ENCODE data around the gene VDR. TPM values are rescaled to one million over a fixed set of nuclear protein-coding genes. Genes with fewer than 3 reads are reported as not detected.
"Not testable (repeated sequence)": the region's sequence is repeated elsewhere in the genome, so short reads cannot be mapped to it uniquely, and the experiment has no call there.

Gene VDR
- total RNA-seq, 4 donors from 2014 or later, result 3.5 to 5.2 (median 3.9) TPM

DNA sequence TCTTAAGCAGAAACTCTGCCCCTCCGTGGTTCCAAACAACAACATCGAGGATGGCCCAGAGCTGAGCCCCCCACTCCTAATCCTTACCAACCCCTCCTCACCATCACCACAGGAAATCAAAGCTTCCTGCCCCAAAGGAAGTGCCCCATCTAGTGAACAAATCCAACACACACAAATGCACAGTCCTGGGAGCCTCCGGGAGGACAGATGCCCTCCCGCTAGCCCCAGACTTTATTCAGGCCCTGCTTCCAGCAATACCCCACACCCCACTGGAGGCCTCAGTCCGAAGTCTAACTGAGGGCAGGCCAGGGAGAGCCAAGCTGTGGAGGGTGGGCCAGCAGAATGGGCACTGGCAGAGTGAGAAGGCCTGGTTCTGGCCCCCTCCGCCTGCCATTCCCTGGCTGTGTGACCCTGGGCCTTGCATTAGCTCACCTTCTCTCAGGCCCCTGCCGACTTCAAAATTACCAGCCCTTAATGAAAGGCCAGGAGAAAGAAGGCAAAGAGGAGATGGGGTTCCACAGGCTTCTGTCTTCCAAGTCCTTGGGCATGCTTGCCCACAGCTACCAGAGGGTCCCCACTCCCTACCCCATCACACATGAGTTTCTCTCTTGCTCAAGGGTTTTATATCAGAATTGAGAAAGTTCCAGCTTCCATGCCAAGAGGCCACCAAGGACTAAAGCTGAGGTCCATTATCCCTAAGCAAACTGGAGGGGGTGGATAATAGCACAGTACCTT is 87.4 kb downstream of the VDR start:
- TF ChIP-seq POLR2A (IDR thresholded peaks at IDR 0.05), result no peak
- TF ChIP-seq, protein P1, sequence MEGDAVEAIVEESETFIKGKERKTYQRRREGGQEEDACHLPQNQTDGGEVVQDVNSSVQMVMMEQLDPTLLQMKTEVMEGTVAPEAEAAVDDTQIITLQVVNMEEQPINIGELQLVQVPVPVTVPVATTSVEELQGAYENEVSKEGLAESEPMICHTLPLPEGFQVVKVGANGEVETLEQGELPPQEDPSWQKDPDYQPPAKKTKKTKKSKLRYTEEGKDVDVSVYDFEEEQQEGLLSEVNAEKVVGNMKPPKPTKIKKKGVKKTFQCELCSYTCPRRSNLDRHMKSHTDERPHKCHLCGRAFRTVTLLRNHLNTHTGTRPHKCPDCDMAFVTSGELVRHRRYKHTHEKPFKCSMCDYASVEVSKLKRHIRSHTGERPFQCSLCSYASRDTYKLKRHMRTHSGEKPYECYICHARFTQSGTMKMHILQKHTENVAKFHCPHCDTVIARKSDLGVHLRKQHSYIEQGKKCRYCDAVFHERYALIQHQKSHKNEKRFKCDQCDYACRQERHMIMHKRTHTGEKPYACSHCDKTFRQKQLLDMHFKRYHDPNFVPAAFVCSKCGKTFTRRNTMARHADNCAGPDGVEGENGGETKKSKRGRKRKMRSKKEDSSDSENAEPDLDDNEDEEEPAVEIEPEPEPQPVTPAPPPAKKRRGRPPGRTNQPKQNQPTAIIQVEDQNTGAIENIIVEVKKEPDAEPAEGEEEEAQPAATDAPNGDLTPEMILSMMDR (IDR thresholded peaks at IDR 0.05), result peak in 1 of 6 experiments; percentile 14
- 39 to 52% methylated on average over 6 to 7 of the region's 7 CpGs for WGBS, 2 donors
- no peaks in the 10 kb centered on the region for H3K36me3 ChIP-seq
- peak overlapping the region in 1 of 3 donors; percentile 82 for H3K4me3 ChIP-seq (replicated peaks in 1 of 3)
- intact Hi-C loops (cut with DNase I), result no loop called here
- peak overlapping the region; percentile 94 to 98 (median 98) for H3K27ac ChIP-seq
- no peaks in the 10 kb centered on the region for H3K27me3 ChIP-seq
- H3K4me1 ChIP-seq, result peaks cover 53 to 80% of the 10 kb centered on the region in 2 donors
- H3K9me3 ChIP-seq, result no peaks in the 10 kb centered on the region
- DNase-seq, result no peak

DNA sequence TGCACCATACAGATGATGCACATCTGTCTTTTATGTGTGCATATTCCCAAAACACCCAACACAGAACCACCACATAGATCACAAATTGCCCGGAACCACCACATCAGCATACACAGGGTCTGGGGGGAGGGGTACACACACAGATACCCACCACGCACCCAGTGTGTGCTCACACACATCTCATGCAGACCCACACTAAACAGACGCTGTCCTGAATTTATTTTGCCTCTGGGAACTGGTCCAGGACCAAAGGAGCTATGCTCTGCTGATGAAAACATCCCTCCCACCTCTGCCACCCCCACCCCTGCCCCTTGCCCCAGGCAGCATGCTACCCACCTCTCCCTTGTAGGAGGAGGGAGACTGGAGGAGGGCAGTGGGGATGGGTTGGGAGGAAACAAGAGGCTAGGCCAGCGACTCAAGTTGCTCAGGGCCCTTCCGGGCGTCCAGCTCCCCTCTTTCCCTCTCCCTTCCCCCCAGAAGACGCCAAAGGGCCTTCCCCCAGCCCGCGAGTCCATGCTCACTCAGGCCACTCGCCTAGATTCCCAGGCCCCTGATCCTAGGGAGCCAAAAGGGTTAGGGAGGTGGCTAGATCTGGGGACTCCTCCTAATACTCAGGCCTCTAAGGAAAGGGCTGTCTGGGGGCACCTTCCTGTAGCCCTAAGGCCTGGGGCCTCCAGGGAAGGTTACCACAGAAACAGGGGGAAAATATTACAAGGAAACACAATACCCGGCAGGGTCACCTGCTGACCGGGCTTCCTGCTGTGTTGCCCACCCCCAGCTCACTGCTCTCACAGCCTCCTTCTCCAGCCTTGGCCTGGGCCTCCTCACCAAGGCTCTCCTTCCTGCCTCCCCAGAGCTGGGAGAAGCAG is 88.2 kb downstream of the VDR start:
- Histone ChIP-seq H3K27me3 (no peaks in the 10 kb centered on the region), H3K36me3 (no peaks in the 10 kb centered on the region), H3K4me1 (peaks cover 53 to 80% of the 10 kb centered on the region in 2 donors), H3K4me3 (replicated peaks in 1 of 3) (peak overlapping the region in 1 of 3 donors; percentile 82), H3K9me3 (no peaks in the 10 kb centered on the region), H3K27ac (peak overlapping the region; percentile 94 to 98 (median 98))
- intact Hi-C loops (cut with DNase I), result no loop called here
- WGBS, 2 donors, result 13 to 25% methylated on average over 11 of the region's 12 CpGs
- DNase-seq, result peak; percentile 72 to 81
- TF ChIP-seq, protein P1 (IDR thresholded peaks at IDR 0.05), result no peak
- no peak for TF ChIP-seq POLR2A (IDR thresholded peaks at IDR 0.05)

DNA sequence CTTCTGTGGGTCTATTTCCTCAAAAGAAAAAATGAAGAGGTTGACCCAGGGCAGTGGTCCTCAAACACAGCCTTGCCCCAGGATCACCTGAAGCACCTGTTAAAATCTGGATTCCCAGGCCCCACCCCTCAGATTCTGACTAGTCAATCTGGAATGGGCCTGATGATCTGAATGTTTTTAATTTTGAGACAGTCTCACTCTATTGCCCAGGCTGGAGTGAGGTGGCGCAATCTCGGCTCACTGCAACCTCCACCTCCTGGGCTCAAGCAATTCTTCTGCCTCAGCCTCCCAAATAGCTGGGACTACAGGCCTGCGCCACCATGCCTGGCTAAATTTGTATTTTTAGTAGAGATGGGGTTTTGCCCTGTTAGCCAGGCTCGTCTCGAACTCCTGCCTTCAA is 89.3 kb downstream of the VDR start:
- peak overlapping the region; percentile 46 to 98 (median 94) for H3K27ac ChIP-seq
- H3K4me3 ChIP-seq (replicated peaks in 1 of 3); H3K27me3 ChIP-seq; H3K36me3 ChIP-seq; H3K9me3 ChIP-seq; intact Hi-C loops (cut with DNase I): not testable (repeated sequence)
- WGBS, 2 donors, result 88 to 93% methylated on average over 5 of the region's 5 CpGs
- H3K4me1 ChIP-seq, result peaks cover 55 to 82% of the 10 kb centered on the region in 2 donors
- peak; percentile 40 to 43 for DNase-seq

DNA sequence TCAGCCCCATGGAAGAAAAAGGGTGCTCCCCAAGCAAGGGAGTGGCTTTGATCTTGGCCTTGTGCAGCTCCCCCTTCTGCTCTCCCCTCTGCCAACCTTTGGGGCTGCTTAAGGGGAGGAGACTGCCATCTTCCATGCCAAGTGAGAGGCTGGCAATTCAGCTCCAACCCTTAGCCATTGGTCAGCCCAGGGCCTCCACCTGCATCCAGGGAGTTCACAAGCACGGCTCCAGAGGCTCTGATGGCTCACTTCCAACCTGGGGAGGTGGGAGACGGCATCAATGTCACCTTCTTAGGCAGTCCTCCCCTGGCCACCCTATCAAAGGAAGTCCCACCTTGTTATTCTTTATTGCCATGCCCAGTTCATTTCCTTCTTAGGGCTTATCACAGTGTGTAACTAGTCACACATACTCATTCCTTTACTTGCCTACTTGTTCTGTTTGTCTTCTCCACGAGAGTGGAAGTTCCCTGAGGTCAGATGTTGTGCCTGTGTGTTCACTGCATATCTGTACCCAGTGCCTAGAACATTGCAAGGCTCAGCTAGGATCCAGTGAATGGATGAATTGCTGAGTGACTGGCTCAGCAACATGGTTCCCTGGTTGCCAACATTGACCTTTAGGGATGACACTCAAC is 90.1 kb downstream of the VDR start:
- Histone ChIP-seq H3K27me3 (no peaks in the 10 kb centered on the region), H3K4me3 (replicated peaks in 1 of 3) (no peak overlapping the region), H3K36me3 (no peaks in the 10 kb centered on the region), H3K9me3 (no peaks in the 10 kb centered on the region), H3K27ac (peak overlapping the region; percentile 86 to 98 (median 94)), H3K4me1 (peaks cover 63 to 90% of the 10 kb centered on the region in 2 donors)
- TF ChIP-seq, protein P1 (IDR thresholded peaks at IDR 0.05), result no peak
- no peak for TF ChIP-seq POLR2A (IDR thresholded peaks at IDR 0.05)
- no peak for DNase-seq
- intact Hi-C loops (cut with DNase I), result no loop called here
- 41 to 70% methylated on average over 3 of the region's 3 CpGs for WGBS, 2 donors

DNA sequence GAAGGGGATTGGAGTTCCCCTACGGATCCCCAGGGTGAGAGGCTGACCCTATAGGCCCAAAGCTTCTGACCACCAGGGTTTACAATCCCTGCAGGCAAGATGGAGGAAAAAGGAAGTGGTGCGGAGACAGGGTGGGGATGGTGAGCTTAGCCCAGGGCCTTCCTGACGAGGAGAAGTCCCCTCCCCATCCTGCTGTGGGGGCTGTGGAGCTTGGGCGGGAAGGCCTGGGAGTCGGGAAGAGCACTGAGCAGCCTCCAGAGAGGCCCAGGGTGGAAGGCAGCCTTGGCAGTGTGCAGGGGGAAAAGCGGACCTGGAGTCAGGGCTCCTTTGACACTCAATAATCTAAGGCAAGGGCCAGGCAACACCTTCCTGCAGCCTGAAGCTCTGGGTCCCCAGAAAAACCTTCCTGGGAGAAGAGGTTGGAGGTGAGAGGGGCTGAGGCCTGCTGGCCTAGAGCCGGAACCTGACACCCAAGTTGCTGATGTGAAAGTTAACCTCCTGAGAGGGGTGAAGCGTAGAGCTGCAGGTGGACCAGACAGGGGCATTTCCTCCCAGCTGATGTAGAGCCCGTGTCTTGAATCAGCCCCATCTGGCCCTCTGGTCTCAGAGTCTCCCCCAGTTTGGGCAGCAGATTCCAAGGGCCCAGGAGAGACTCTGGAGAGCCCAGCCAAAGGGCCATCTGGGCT is 91.1 kb downstream of the VDR start:
- intact Hi-C loops (cut with DNase I), result no loop called here
- H3K36me3 ChIP-seq, result no peaks in the 10 kb centered on the region
- DNase-seq, result no peak
- peaks cover 71 to 98% of the 10 kb centered on the region in 2 donors for H3K4me1 ChIP-seq
- no peaks in the 10 kb centered on the region for H3K27me3 ChIP-seq
- H3K9me3 ChIP-seq, result no peaks in the 10 kb centered on the region
- no peak for TF ChIP-seq POLR2A (IDR thresholded peaks at IDR 0.05)
- TF ChIP-seq, protein P1 (IDR thresholded peaks at IDR 0.05), result peak in 1 of 6 experiments; percentile 3
- peak overlapping the region in 1 of 3 donors; percentile 16 for H3K4me3 ChIP-seq (replicated peaks in 1 of 3)
- H3K27ac ChIP-seq, result peak overlapping the region; percentile 86 to 98 (median 94)
- WGBS, 2 donors, result 65 to 71% methylated on average over 8 to 9 of the region's 9 CpGs
